ENCODE measurements around the gene CYTH2. TPM values are rescaled to one million over a fixed set of nuclear protein-coding genes. Genes with fewer than 3 reads are reported as not detected.
A peak's percentile ranks its signal among the peaks of the same experiment; 100 is the strongest.

CYTH2 gene
- total RNA-seq, 2 experiments from 2014 or later: 44.0 to 53.2 TPM

DNA sequence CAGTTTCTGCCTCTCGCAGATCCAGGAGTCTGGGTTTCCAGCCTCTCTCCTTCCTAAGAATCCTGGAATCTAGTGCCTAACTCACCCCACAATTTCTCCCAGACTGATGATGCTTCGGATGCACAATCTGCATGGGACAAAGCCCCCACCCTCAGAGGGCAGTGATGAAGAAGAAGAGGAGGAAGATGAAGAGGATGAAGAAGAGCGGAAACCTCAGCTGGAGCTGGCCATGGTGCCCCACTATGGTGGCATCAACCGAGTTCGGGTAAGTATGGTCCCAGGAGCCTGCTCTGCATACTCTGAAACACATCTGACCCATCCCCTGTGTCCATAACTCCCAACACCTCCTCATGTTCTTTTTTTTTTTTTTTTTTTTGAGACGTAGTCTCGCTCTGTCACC, 22.6 kb upstream of the CYTH2 start:
- POLR2A ChIA-PET: no interaction called here
- CTCF ChIA-PET (ENCODE audit: unreplicated experiment): no interaction called here
- Histone ChIP-seq H4K20me1 (ENCODE audit: insufficient read depth, low read length) (no peaks in the 10 kb centered on the region), H3K4me1 (ENCODE audit: insufficient read depth, low read length, poor library complexity, severe bottlenecking) (peaks cover 26% of the 10 kb centered on the region), H3K4me2 (ENCODE audit: low read length) (peak overlapping the region; percentile 82), H3K79me2 (ENCODE audit: insufficient read depth, low read depth, low read length) (peaks cover 29% of the 10 kb centered on the region), H3K4me3 (ENCODE audit: low read depth, low read length, poor library complexity, severe bottlenecking) (peak overlapping the region; percentile 97), H2AFZ (ENCODE audit: low read length) (no peak overlapping the region), H3K9me3 (ENCODE audit: low read length) (no peaks in the 10 kb centered on the region), H3K36me3 (ENCODE audit: insufficient read depth, low read length) (peaks cover 46% of the 10 kb centered on the region), H3K9me2 (ENCODE audit: insufficient read depth, low read length) (no peaks in the 10 kb centered on the region), H3K27ac (ENCODE audit: low read depth, low read length, poor library complexity, severe bottlenecking) (peak overlapping the region; percentile 70)
- TF ChIP-seq CTCF (conservative IDR thresholded peaks at IDR 0.05; ENCODE audit: low read length): no peak
- no peak for TF ChIP-seq EZH2phosphoT487 (IDR thresholded peaks at IDR 0.05; ENCODE audit: borderline replicate concordance, low read depth, low read length)
- no TSS peak for BruUV-seq (replicated peaks)
- intact Hi-C loops (cut with micrococcal nuclease; ENCODE audit: unreplicated experiment): loop anchor here (5.0 kb wide), 1 partner anchor 54 kb away; the partner anchor contains the start of genes GRIN2D and KDELR1
- no peak for DNase-seq (ENCODE audit: low spot score)

GRCh38 chr19:48448563-48448962, 20.6 kb upstream of the CYTH2 start:
- CTCF ChIA-PET (ENCODE audit: unreplicated experiment): no interaction called here
- H3K27ac ChIP-seq (ENCODE audit: low read depth, low read length, poor library complexity, severe bottlenecking): no peak overlapping the region
- no peaks in the 10 kb centered on the region for H3K9me2 ChIP-seq (ENCODE audit: insufficient read depth, low read length)
- peaks cover 26% of the 10 kb centered on the region for H3K4me1 ChIP-seq (ENCODE audit: insufficient read depth, low read length, poor library complexity, severe bottlenecking)
- POLR2A ChIA-PET: no interaction called here
- DNase-seq (ENCODE audit: low spot score): no peak
- no peaks in the 10 kb centered on the region for H4K20me1 ChIP-seq (ENCODE audit: insufficient read depth, low read length)
- H3K79me2 ChIP-seq (ENCODE audit: insufficient read depth, low read depth, low read length): peaks cover 29% of the 10 kb centered on the region
- no TSS peak for BruUV-seq (replicated peaks)
- peaks cover 65% of the 10 kb centered on the region for H3K36me3 ChIP-seq (ENCODE audit: insufficient read depth, low read length)
- no peak overlapping the region for H2AFZ ChIP-seq (ENCODE audit: low read length)
- no peak overlapping the region for H3K4me3 ChIP-seq (ENCODE audit: low read depth, low read length, poor library complexity, severe bottlenecking)
- H3K4me2 ChIP-seq (ENCODE audit: low read length): no peak overlapping the region
- intact Hi-C loops (cut with micrococcal nuclease; ENCODE audit: unreplicated experiment): loop anchor here (5.0 kb wide), 1 partner anchor 56 kb away; the partner anchor contains the start of genes GRIN2D and KDELR1
- TF ChIP-seq EZH2phosphoT487 (IDR thresholded peaks at IDR 0.05; ENCODE audit: borderline replicate concordance, low read depth, low read length) (no peak), CTCF (conservative IDR thresholded peaks at IDR 0.05; ENCODE audit: low read length) (no peak)
- H3K9me3 ChIP-seq (ENCODE audit: low read length): no peaks in the 10 kb centered on the region

DNA sequence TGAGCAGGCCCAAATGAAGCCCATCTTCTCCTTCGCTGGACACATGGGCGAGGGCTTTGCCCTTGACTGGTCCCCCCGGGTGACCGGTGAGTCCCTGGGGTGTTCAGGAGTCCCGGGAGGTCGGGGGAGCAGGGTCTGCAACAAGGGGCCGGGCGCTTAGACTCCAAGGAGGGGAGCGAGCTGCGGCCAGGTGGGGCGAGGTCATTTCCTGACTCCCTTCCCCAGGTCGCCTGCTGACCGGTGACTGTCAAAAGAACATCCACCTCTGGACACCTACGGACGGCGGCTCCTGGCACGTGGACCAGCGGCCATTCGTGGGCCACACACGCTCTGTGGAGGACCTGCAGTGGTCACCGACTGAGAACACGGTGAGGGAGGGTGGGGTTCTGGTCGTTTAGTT, 18.7 kb upstream of the CYTH2 start:
- H4K20me1 ChIP-seq (ENCODE audit: insufficient read depth, low read length): no peaks in the 10 kb centered on the region
- no TSS peak for BruUV-seq (replicated peaks)
- H3K27ac ChIP-seq (ENCODE audit: low read depth, low read length, poor library complexity, severe bottlenecking): no peak overlapping the region
- H3K36me3 ChIP-seq (ENCODE audit: insufficient read depth, low read length): peaks cover 84% of the 10 kb centered on the region
- intact Hi-C loops (cut with micrococcal nuclease; ENCODE audit: unreplicated experiment): no loop called here
- peaks cover 29% of the 10 kb centered on the region for H3K79me2 ChIP-seq (ENCODE audit: insufficient read depth, low read depth, low read length)
- ChIA-PET POLR2A (no interaction called here), CTCF (ENCODE audit: unreplicated experiment) (no interaction called here)
- H2AFZ ChIP-seq (ENCODE audit: low read length): no peak overlapping the region
- no peak overlapping the region for H3K4me2 ChIP-seq (ENCODE audit: low read length)
- H3K4me3 ChIP-seq (ENCODE audit: low read depth, low read length, poor library complexity, severe bottlenecking): no peak overlapping the region
- H3K9me2 ChIP-seq (ENCODE audit: insufficient read depth, low read length): no peaks in the 10 kb centered on the region
- TF ChIP-seq CTCF (conservative IDR thresholded peaks at IDR 0.05; ENCODE audit: low read length): no peak
- no peak for TF ChIP-seq EZH2phosphoT487 (IDR thresholded peaks at IDR 0.05; ENCODE audit: borderline replicate concordance, low read depth, low read length)
- H3K9me3 ChIP-seq (ENCODE audit: low read length): no peaks in the 10 kb centered on the region
- no peak for DNase-seq (ENCODE audit: low spot score)
- H3K4me1 ChIP-seq (ENCODE audit: insufficient read depth, low read length, poor library complexity, severe bottlenecking): peaks cover 14% of the 10 kb centered on the region
